ENCODE data around the gene ARL2. TPM values are rescaled to one million over a fixed set of nuclear protein-coding genes. Genes with fewer than 3 reads are reported as not detected.
"Not testable (repeated sequence)": the region's sequence is repeated elsewhere in the genome, so short reads cannot be mapped to it uniquely, and the experiment has no call there.

The ARL2 gene
- total RNA-seq, 1 experiment from 2014 or later: 103 TPM

GRCh38 chr11:64976651-64977050 is 37.3 kb upstream of the ARL2 start:
- H3K4me1 ChIP-seq: no peaks in the 10 kb centered on the region
- H3K27me3 Mint-ChIP-seq (ENCODE audit: insufficient read depth, unreplicated experiment): peaks cover 7% of the 10 kb centered on the region
- no peak for DNase-seq
- no peaks in the 10 kb centered on the region for H3K4me1 Mint-ChIP-seq (ENCODE audit: low read depth, unreplicated experiment)
- ChIA-PET POLR2A (no interaction called here), CTCF (no interaction called here)
- BruUV-seq (replicated peaks): no TSS peak
- no peak overlapping the region for H3K4me3 Mint-ChIP-seq (ENCODE audit: unreplicated experiment)
- no peaks in the 10 kb centered on the region for H3K36me3 ChIP-seq (ENCODE audit: control insufficient read depth, insufficient read depth, low read length)
- no peak overlapping the region for H3K4me3 ChIP-seq (ENCODE audit: low read depth, low read length)
- no peak for TF ChIP-seq CTCF (IDR thresholded peaks at IDR 0.05; ENCODE audit: insufficient read depth in 1 of 2, low read depth in 1 of 2, low read length in 1 of 2, severe bottlenecking in 1 of 2, unreplicated experiment in 1 of 2)
- no peaks in the 10 kb centered on the region for H3K9me3 Mint-ChIP-seq (ENCODE audit: unreplicated experiment)
- H3K9me3 ChIP-seq: no peaks in the 10 kb centered on the region
- H3K27ac Mint-ChIP-seq (ENCODE audit: unreplicated experiment): no peak overlapping the region
- intact Hi-C loops (cut with micrococcal nuclease; ENCODE audit: unreplicated experiment): no loop called here
- no peaks in the 10 kb centered on the region for H3K27me3 ChIP-seq (replicated peaks; ENCODE audit: control insufficient read depth, insufficient read depth, low read length)
- no peaks in the 10 kb centered on the region for H3K36me3 Mint-ChIP-seq (ENCODE audit: insufficient read depth, unreplicated experiment)

GRCh38 chr11:64983339-64983738 is 30.6 kb upstream of the ARL2 start:
- H3K27ac Mint-ChIP-seq (ENCODE audit: unreplicated experiment); H3K27me3 ChIP-seq (replicated peaks; ENCODE audit: control insufficient read depth, insufficient read depth, low read length); CTCF ChIA-PET; H3K36me3 ChIP-seq (ENCODE audit: control insufficient read depth, insufficient read depth, low read length); BruUV-seq (replicated peaks); POLR2A ChIA-PET; H3K9me3 Mint-ChIP-seq (ENCODE audit: unreplicated experiment); H3K4me3 ChIP-seq (ENCODE audit: low read depth, low read length); H3K9me3 ChIP-seq; DNase-seq; H3K36me3 Mint-ChIP-seq (ENCODE audit: insufficient read depth, unreplicated experiment); intact Hi-C loops (cut with micrococcal nuclease; ENCODE audit: unreplicated experiment); H3K4me1 Mint-ChIP-seq (ENCODE audit: low read depth, unreplicated experiment); H3K4me3 Mint-ChIP-seq (ENCODE audit: unreplicated experiment); H3K4me1 ChIP-seq: not testable (repeated sequence)
- H3K27me3 Mint-ChIP-seq (ENCODE audit: insufficient read depth, unreplicated experiment): peaks cover 13% of the 10 kb centered on the region

- CTCF ChIA-PET: interaction anchor here (0.6 to 1.4 kb wide), 2 partner anchors 9 to 17 kb away, joined by 3 to 4 read pairs; partner anchors contain the start of gene BATF2
- H3K4me3 Mint-ChIP-seq (ENCODE audit: unreplicated experiment): no peak overlapping the region
- Histone ChIP-seq H3K36me3 (ENCODE audit: control insufficient read depth, insufficient read depth, low read length) (no peaks in the 10 kb centered on the region), H3K27me3 (replicated peaks; ENCODE audit: control insufficient read depth, insufficient read depth, low read length) (no peaks in the 10 kb centered on the region), H3K4me1 (no peaks in the 10 kb centered on the region), H3K4me3 (ENCODE audit: low read depth, low read length) (no peak overlapping the region), H3K9me3 (no peaks in the 10 kb centered on the region)
- H3K9me3 Mint-ChIP-seq (ENCODE audit: unreplicated experiment): no peaks in the 10 kb centered on the region
- H3K36me3 Mint-ChIP-seq (ENCODE audit: insufficient read depth, unreplicated experiment): no peaks in the 10 kb centered on the region
- no peaks in the 10 kb centered on the region for H3K27me3 Mint-ChIP-seq (ENCODE audit: insufficient read depth, unreplicated experiment)
- no TSS peak for BruUV-seq (replicated peaks)
- POLR2A ChIA-PET: no interaction called here
- H3K4me1 Mint-ChIP-seq (ENCODE audit: low read depth, unreplicated experiment): no peaks in the 10 kb centered on the region
- intact Hi-C loops (cut with micrococcal nuclease; ENCODE audit: unreplicated experiment): no loop called here
- TF ChIP-seq CTCF (IDR thresholded peaks at IDR 0.05; ENCODE audit: insufficient read depth in 1 of 2, low read depth in 1 of 2, low read length in 1 of 2, severe bottlenecking in 1 of 2, unreplicated experiment in 1 of 2): no peak
- no peak for DNase-seq
- H3K27ac Mint-ChIP-seq (ENCODE audit: unreplicated experiment): no peak overlapping the region
Measured at GRCh38 chr11:64987998-64988854, 25.7 kb upstream of the ARL2 start.

All from Caco-2 (cell line).